CD8-positive, alpha-beta memory T cell (primary cell): ENCODE results near the gene ICOS. TPM values are rescaled to one million over a fixed set of nuclear protein-coding genes. Genes with fewer than 3 reads are reported as not detected.
A peak's percentile ranks its signal among the peaks of the same experiment; 100 is the strongest.
"Not testable (repeated sequence)": the region's sequence is repeated elsewhere in the genome, so short reads cannot be mapped to it uniquely, and the experiment has no call there.

ENCODE experiments used
- CTCF ChIA-PET: fragments of 350-600 bp; sonication (Branson Sonifier 250); formaldehyde crosslinking; loops from one replicate; lab custom pipeline; 2021; ENCODE audit warnings: antibody characterized with exemption; lab: Charles Lee
- POLR2A ChIA-PET: fragments of 350-600 bp; sonication (Branson Sonifier 250); formaldehyde crosslinking; loops from one replicate; lab custom pipeline; 2021; ENCODE audit warnings: antibody characterized with exemption; lab: Charles Lee
- DNase-seq, 5 donors: peaks; one replicate each; pipeline versions ENCODE4 v3.0.0 to v3.0.0-alpha.2; 2020 to 2022; ENCODE audit warnings: mixed read lengths in 1 of 5
- H3K27ac ChIP-seq: one replicate; pipeline ENCODE4 v1.7.0; 2013; ENCODE audit warnings: low read depth, mild to moderate bottlenecking, low read length, moderate library complexity
- H3K27me3 ChIP-seq: 2 replicates; pipeline ENCODE4 v1.7.0; 2013; ENCODE audit warnings: low read length, mild to moderate bottlenecking; ENCODE audit not compliant: insufficient read depth, poor library complexity, severe bottlenecking
- H3K36me3 ChIP-seq: 2 replicates; pipeline ENCODE4 v1.7.0; 2013; ENCODE audit warnings: mild to moderate bottlenecking, low read length, moderate library complexity; ENCODE audit not compliant: insufficient read depth
- H3K4me1 ChIP-seq: 2 replicates; pipeline ENCODE4 v1.7.0; 2013; ENCODE audit warnings: mild to moderate bottlenecking, low read length, moderate library complexity; ENCODE audit not compliant: insufficient read depth
- H3K4me3 ChIP-seq: 2 replicates; pipeline ENCODE4 v1.7.0; 2013; ENCODE audit warnings: mild to moderate bottlenecking, low read length
- H3K9me3 ChIP-seq: 2 replicates; pipeline ENCODE4 v1.7.0; 2013; ENCODE audit warnings: mild to moderate bottlenecking, low read length
- H3K27ac Mint-ChIP-seq, 8 donors: one replicate each; pipeline ENCODE4 v1.8.0; 2020 to 2021; ENCODE audit warnings: mixed read lengths in 8 of 8, mild to moderate bottlenecking in 6 of 8, inconsistent platforms in 3 of 8, moderate library complexity in 3 of 8
- H3K27me3 Mint-ChIP-seq, 2 donors: one replicate each; pipeline ENCODE4 v1.8.0; 2020 to 2021; ENCODE audit warnings: mixed read lengths in 2 of 2, mild to moderate bottlenecking in 1 of 2, moderate library complexity in 1 of 2
- H3K36me3 Mint-ChIP-seq, 3 donors: one replicate each; pipeline ENCODE4 v1.8.0; 2020 to 2021; ENCODE audit warnings: mixed read lengths in 3 of 3, inconsistent platforms in 1 of 3, mild to moderate bottlenecking in 1 of 3
- H3K4me1 Mint-ChIP-seq, 3 donors: one replicate each; pipeline ENCODE4 v1.8.0; 2020 to 2021; ENCODE audit warnings: mixed read lengths in 3 of 3, inconsistent platforms in 1 of 3, mild to moderate bottlenecking in 1 of 3
- H3K4me3 Mint-ChIP-seq, 7 donors: one replicate each; pipeline ENCODE4 v1.8.0; 2020 to 2021; ENCODE audit warnings: mixed read lengths in 7 of 7, mild to moderate bottlenecking in 6 of 7, moderate library complexity in 4 of 7, inconsistent platforms in 2 of 7
- H3K9me3 Mint-ChIP-seq, 5 donors: one replicate each; pipeline ENCODE4 v1.8.0; 2020 to 2022; ENCODE audit warnings: mixed read lengths in 5 of 5, mild to moderate bottlenecking in 3 of 5, moderate library complexity in 2 of 5, inconsistent platforms in 1 of 5
- polyA plus RNA-seq: library from polyadenylated mRNA; unstranded; fragments of 300-500 nt; fragmentation: Illumina TruSeq; gene quantifications from one replicate; pipeline ENCODE4 v1.2.3, GENCODE V29; 2021
- total RNA-seq, 2 experiments: library from RNA; stranded (reverse); gene quantifications; one replicate each; pipeline ENCODE4 v1.2.3, GENCODE V29; 2021

The ICOS gene
- total and polyA plus RNA-seq, 3 experiments from 2014 or later: 15.7 to 87.2 (median 84.5) TPM

GRCh38 chr2:203973676-203974075, 37.1 kb downstream of the ICOS start:
- no peak overlapping the region for H3K27ac ChIP-seq
- H3K9me3 Mint-ChIP-seq: no peaks in the 10 kb centered on the region
- no peak overlapping the region for H3K4me3 Mint-ChIP-seq
- ChIA-PET CTCF (no interaction called here), POLR2A (no interaction called here)
- no peaks in the 10 kb centered on the region for H3K4me1 ChIP-seq
- H3K4me1 Mint-ChIP-seq: no peaks in the 10 kb centered on the region
- H3K36me3 Mint-ChIP-seq: peaks cover 0 to 4% (median 1%) of the 10 kb centered on the region in 3 donors
- no peak overlapping the region for H3K4me3 ChIP-seq
- H3K27ac Mint-ChIP-seq: no peak overlapping the region
- no peaks in the 10 kb centered on the region for H3K36me3 ChIP-seq
- DNase-seq: no peak
- no peaks in the 10 kb centered on the region for H3K27me3 Mint-ChIP-seq
- H3K9me3 ChIP-seq: no peaks in the 10 kb centered on the region
- no peaks in the 10 kb centered on the region for H3K27me3 ChIP-seq

- Histone ChIP-seq H3K27me3 (no peaks in the 10 kb centered on the region), H3K9me3 (no peaks in the 10 kb centered on the region), H3K4me3 (no peak overlapping the region), H3K36me3 (no peaks in the 10 kb centered on the region), H3K27ac (no peak overlapping the region), H3K4me1 (no peaks in the 10 kb centered on the region)
- ChIA-PET POLR2A (no interaction called here), CTCF (no interaction called here)
- H3K27ac Mint-ChIP-seq: no peak overlapping the region
- H3K9me3 Mint-ChIP-seq: no peaks in the 10 kb centered on the region
- DNase-seq: no peak
- H3K4me3 Mint-ChIP-seq: no peak overlapping the region
- H3K27me3 Mint-ChIP-seq: no peaks in the 10 kb centered on the region
- no peaks in the 10 kb centered on the region for H3K4me1 Mint-ChIP-seq
- peaks cover 0 to 4% (median 0%) of the 10 kb centered on the region in 3 donors for H3K36me3 Mint-ChIP-seq
These were observed 39.3 kb downstream of the ICOS start for GRCh38 chr2:203975912-203976311.

- DNase-seq: no peak
These were observed 45.7 kb downstream of the ICOS start for GRCh38 chr2:203982276-203982675.

GRCh38 chr2:203983064-203983715, 46.6 kb downstream of the ICOS start:
- Mint-ChIP-seq H3K27ac (no peak overlapping the region), H3K36me3 (no peaks in the 10 kb centered on the region), H3K9me3 (no peaks in the 10 kb centered on the region), H3K4me1 (peaks cover 7 to 19% (median 9%) of the 10 kb centered on the region in 3 donors), H3K27me3 (no peaks in the 10 kb centered on the region), H3K4me3 (no peak overlapping the region)
- Histone ChIP-seq H3K27ac (no peak overlapping the region), H3K27me3 (no peaks in the 10 kb centered on the region), H3K4me3 (no peak overlapping the region), H3K36me3 (no peaks in the 10 kb centered on the region), H3K4me1 (no peaks in the 10 kb centered on the region), H3K9me3 (no peaks in the 10 kb centered on the region)
- POLR2A ChIA-PET: interaction anchor here (0.6 kb wide), 1 partner anchor 37 kb away, joined by 7 read pairs; no protein-coding TSS in a partner anchor
- no peak for DNase-seq
- CTCF ChIA-PET: no interaction called here

More at GRCh38 chr2:203982276-203982675, 45.7 kb downstream of the ICOS start:
- no peaks in the 10 kb centered on the region for H3K36me3 Mint-ChIP-seq
- H3K27me3 Mint-ChIP-seq: no peaks in the 10 kb centered on the region
- H3K4me3 ChIP-seq: no peak overlapping the region
- H3K4me1 ChIP-seq: no peaks in the 10 kb centered on the region
- no peaks in the 10 kb centered on the region for H3K9me3 Mint-ChIP-seq
- H3K4me3 Mint-ChIP-seq: no peak overlapping the region
- no peaks in the 10 kb centered on the region for H3K36me3 ChIP-seq
- POLR2A ChIA-PET: no interaction called here
- H3K9me3 ChIP-seq: no peaks in the 10 kb centered on the region
- CTCF ChIA-PET: no interaction called here
- no peak overlapping the region for H3K27ac ChIP-seq
- H3K4me1 Mint-ChIP-seq: peaks cover 2 to 10% (median 3%) of the 10 kb centered on the region in 3 donors
- H3K27ac Mint-ChIP-seq: no peak overlapping the region
- H3K27me3 ChIP-seq: no peaks in the 10 kb centered on the region

- H3K27me3 Mint-ChIP-seq, H3K36me3 Mint-ChIP-seq, DNase-seq, H3K4me3 Mint-ChIP-seq, H3K27me3 ChIP-seq, H3K4me3 ChIP-seq, H3K27ac Mint-ChIP-seq, H3K27ac ChIP-seq, H3K36me3 ChIP-seq, H3K4me1 ChIP-seq, H3K9me3 ChIP-seq, H3K9me3 Mint-ChIP-seq: not testable (repeated sequence)
- CTCF ChIA-PET: interaction anchor here (1.0 to 1.3 kb wide), 2 partner anchors 14 to 65 kb away, joined by 3 read pairs; no protein-coding TSS in a partner anchor
- POLR2A ChIA-PET: interaction anchor here (1.1 kb wide), 1 partner anchor 27 kb away, joined by 3 read pairs; no protein-coding TSS in a partner anchor
- peaks cover 9 to 33% (median 11%) of the 10 kb centered on the region in 3 donors for H3K4me1 Mint-ChIP-seq
These were observed 49.4 kb downstream of the ICOS start for GRCh38 chr2:203985978-203986377.

GRCh38 chr2:203987959-203988358, 51.4 kb downstream of the ICOS start:
- Histone ChIP-seq H3K9me3 (no peaks in the 10 kb centered on the region), H3K36me3 (no peaks in the 10 kb centered on the region), H3K27ac (no peak overlapping the region), H3K27me3 (no peaks in the 10 kb centered on the region), H3K4me3 (no peak overlapping the region), H3K4me1 (peaks cover 5% of the 10 kb centered on the region)
- no peak overlapping the region for H3K4me3 Mint-ChIP-seq
- CTCF ChIA-PET: interaction anchor here (1.7 kb wide), 1 partner anchor 10 kb away, joined by 7 read pairs; no protein-coding TSS in a partner anchor
- H3K9me3 Mint-ChIP-seq: no peaks in the 10 kb centered on the region
- no peaks in the 10 kb centered on the region for H3K36me3 Mint-ChIP-seq
- peaks cover 9 to 33% (median 11%) of the 10 kb centered on the region in 3 donors for H3K4me1 Mint-ChIP-seq
- no peaks in the 10 kb centered on the region for H3K27me3 Mint-ChIP-seq
- H3K27ac Mint-ChIP-seq: peak overlapping the region in 2 of 8 donors; percentile 1 to 87
- DNase-seq: no peak
- POLR2A ChIA-PET: no interaction called here

GRCh38 chr2:203988500-203989260, 52.1 kb downstream of the ICOS start:
- Histone ChIP-seq H3K27me3 (no peaks in the 10 kb centered on the region), H3K9me3 (no peaks in the 10 kb centered on the region), H3K4me3 (no peak overlapping the region), H3K36me3 (no peaks in the 10 kb centered on the region), H3K27ac (no peak overlapping the region), H3K4me1 (peaks cover 13% of the 10 kb centered on the region)
- H3K36me3 Mint-ChIP-seq: no peaks in the 10 kb centered on the region
- no peak overlapping the region for H3K4me3 Mint-ChIP-seq
- no peaks in the 10 kb centered on the region for H3K27me3 Mint-ChIP-seq
- ChIA-PET CTCF (interaction anchor here (1.7 kb wide), 1 partner anchor 11 kb away, joined by 7 read pairs; no protein-coding TSS in a partner anchor), POLR2A (no interaction called here)
- peak overlapping the region in 1 of 8 donors; percentile 41 for H3K27ac Mint-ChIP-seq
- peaks cover 9 to 33% (median 11%) of the 10 kb centered on the region in 3 donors for H3K4me1 Mint-ChIP-seq
- DNase-seq: no peak
- H3K9me3 Mint-ChIP-seq: no peaks in the 10 kb centered on the region

GRCh38 chr2:203989521-203989920, 53.0 kb downstream of the ICOS start:
- no peak for DNase-seq
- H3K27ac ChIP-seq: no peak overlapping the region
- Mint-ChIP-seq H3K9me3 (no peaks in the 10 kb centered on the region), H3K36me3 (no peaks in the 10 kb centered on the region), H3K4me3 (no peak overlapping the region), H3K27me3 (no peaks in the 10 kb centered on the region), H3K4me1 (peaks cover 9 to 33% (median 11%) of the 10 kb centered on the region in 3 donors), H3K27ac (peak overlapping the region in 1 of 8 donors; percentile 72)
- H3K4me1 ChIP-seq: peaks cover 19% of the 10 kb centered on the region
- no peaks in the 10 kb centered on the region for H3K36me3 ChIP-seq
- no peaks in the 10 kb centered on the region for H3K9me3 ChIP-seq
- no peaks in the 10 kb centered on the region for H3K27me3 ChIP-seq
- CTCF ChIA-PET: no interaction called here
- no peak overlapping the region for H3K4me3 ChIP-seq
- POLR2A ChIA-PET: no interaction called here
